Sciatic nerve (tissue), 2 donors: ENCODE results near the gene SIGLEC11. TPM values are rescaled to one million over a fixed set of nuclear protein-coding genes. Genes with fewer than 3 reads are reported as not detected.
"Not testable (repeated sequence)": the region's sequence is repeated elsewhere in the genome, so short reads cannot be mapped to it uniquely, and the experiment has no call there.

Experiments
- ATAC-seq: fragments of 200-7000 bp; cut with Tn5 transposase; one replicate; pipeline ENCODE4 v1.9.1; 2020; ENCODE audit warnings: mild to moderate bottlenecking, moderate library complexity
- DNase-seq: peaks from one replicate; pipeline ENCODE4 v3.0.0-alpha.2; 2020; ENCODE audit warnings: low spot score
- intact Hi-C: fragments of 100-400 bp; cut with DNase I; formaldehyde crosslinking; loops from one replicate; pipeline ENCODE4 v1.14.2; 2022
- total RNA-seq: library from RNA; stranded (reverse); fragmentation: NEBNext Ultra II Directional; extraction: Animal tissue kit (Norgen Biotek cat#: 25700); gene quantifications from one replicate; pipeline ENCODE4 v1.2.1, GENCODE V29; 2021
- donor health status: DM: no; HTN: no; CAD: no.
- donor health status: DM: no; HTN: no; CAD: no.

SIGLEC11 gene
- total RNA-seq, 1 donor from 2014 or later: 1.6 TPM

- intact Hi-C loops: no loop called here
- peak; percentile 84 for DNase-seq
- ATAC-seq: peak; percentile 67
These were observed 22.8 kb upstream of the SIGLEC11 start for GRCh38 chr19:49983645-49984229.

DNA sequence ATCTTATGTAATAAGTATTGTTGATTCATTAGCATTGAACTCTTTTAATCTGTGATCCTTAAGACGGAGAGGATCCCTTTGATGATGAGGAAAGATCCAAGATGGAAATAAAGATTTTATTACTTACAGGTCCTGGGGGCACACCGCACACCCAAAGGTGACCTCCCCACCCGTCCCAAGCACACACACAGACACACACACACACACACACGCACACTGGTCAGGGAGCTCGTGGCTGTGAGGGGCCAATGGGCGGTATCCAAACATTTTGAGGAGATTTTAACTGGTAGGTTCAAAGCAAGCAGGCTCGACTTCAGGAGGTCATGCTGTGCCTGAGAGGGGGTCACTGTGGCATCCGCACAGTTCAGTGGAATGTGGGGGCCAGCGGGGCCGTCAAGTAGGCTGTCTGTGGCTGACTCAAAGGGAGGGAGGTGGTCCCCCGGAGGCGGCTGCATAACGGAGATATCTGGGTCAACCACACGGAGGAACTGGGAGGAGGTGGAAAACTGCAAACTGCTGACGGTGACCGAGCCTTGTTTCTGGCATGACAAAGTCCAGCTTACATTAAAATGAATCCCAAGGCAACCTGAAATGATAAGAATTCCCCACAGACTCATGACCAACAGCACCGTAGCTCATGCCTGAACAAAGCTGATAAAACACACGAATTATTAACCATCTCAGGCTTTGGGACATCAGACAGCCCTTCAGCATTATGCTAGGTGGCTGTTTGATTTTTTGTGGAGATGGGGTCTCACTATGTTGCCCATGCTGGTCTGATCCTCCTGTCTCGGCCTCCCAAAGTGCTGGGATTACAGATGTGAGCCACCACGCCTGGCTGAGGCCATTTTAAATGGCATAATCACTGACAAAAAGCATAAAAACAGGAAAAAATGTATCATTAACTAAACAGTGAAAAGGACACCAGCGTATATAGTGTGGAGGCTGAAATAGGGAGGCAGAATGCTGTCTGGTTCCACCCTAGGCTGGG, 20.9 kb upstream of the SIGLEC11 start:
- intact Hi-C loops: no loop called here
- ATAC-seq: no peak
- no peak for DNase-seq

- DNase-seq: no peak
- intact Hi-C loops: no loop called here
- ATAC-seq: no peak
These were observed 17.4 kb upstream of the SIGLEC11 start for GRCh38 chr19:49978324-49978723.

DNA sequence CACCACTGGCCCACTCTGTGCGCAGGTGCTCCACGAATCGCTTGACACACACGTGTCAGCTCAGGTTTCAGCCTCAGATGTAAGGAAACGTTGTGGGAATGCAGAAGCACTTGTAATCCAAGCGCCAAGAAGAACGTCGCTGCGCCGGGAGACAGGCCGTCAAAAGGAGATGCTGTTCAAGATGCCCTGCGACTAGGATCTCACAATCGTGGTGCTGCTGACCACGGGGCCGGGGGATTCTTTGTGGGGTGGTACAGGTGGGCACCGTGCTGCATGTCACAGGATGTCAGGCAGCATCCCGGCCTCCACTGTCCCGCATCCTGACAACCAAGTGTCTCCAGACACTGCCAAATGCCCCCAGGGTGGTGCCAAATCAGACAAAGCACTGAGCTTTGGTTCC, 16.9 kb upstream of the SIGLEC11 start:
- intact Hi-C loops: no loop called here
- no peak for ATAC-seq

GRCh38 chr19:49977076-49977475, 16.1 kb upstream of the SIGLEC11 start:
- intact Hi-C loops: no loop called here
- DNase-seq (no peak), ATAC-seq (no peak)

More for the DNA sequence above, 16.9 kb upstream of the SIGLEC11 start:
- no peak for DNase-seq

DNA sequence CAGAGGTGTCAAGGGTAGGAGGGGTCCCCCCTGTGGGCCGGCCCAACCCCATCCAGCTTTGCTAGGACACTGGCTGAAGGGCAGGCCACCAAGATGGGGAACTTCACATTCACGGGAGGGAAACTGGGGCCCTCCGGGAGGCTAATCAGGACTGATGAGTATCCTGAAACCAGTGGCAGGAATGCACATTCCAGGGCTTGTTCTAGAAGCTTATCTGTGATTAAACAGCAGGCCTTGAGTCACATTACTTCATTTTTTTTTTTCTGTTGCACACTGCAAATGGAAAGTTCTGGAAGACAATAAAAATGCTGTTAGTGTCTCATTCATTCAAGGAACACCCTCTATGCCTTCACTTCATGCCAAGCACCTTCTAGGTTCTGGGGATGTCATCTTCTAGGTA, 15.5 kb upstream of the SIGLEC11 start:
- intact Hi-C loops: no loop called here
- DNase-seq: no peak
- ATAC-seq: no peak

DNA sequence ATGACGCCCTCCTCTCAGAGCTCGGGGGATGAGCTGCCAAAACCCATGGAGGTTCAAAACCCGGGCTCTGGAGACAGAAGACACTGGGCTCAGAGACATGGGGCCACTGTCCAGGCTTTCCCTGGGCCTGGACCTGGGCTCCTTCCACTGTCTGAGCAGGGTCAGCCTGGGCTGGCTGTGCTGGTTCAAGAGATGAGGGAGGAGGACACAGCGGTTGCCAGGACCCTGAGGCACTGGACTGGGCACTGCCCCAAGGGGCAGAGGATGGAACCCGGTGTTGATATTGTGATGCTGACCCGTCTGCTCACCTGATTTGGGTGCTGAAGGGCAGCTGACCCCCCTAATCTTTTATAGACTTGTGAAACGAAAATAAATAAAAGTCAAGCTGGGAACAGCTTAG, 14.1 kb upstream of the SIGLEC11 start:
- intact Hi-C loops: no loop called here
- DNase-seq (no peak), ATAC-seq (no peak)

GRCh38 chr19:49973987-49974386, 13.0 kb upstream of the SIGLEC11 start:
- intact Hi-C loops: no loop called here
- ATAC-seq: no peak
- no peak for DNase-seq

DNA sequence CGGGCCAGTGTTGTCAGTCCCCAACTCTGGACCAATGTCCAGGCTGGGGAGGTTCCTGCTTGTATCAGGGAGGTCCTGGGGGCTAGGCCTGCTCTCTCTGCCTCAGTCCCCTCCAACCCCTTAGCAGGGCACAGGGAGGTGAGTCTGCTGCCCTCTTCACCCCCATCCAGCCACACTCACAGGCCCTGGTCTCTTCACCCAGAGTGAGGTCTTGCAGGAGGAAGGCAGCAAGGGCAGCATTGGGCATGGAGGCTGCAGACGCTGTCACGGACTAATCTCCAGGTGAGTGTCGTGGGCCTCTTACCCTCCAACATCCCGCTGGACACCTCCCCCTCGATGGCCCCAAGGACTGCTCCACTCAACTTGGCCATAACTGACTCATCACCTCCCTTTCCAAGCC, 11.9 kb upstream of the SIGLEC11 start:
- no peak for DNase-seq
- intact Hi-C loops: no loop called here
- no peak for ATAC-seq

DNA sequence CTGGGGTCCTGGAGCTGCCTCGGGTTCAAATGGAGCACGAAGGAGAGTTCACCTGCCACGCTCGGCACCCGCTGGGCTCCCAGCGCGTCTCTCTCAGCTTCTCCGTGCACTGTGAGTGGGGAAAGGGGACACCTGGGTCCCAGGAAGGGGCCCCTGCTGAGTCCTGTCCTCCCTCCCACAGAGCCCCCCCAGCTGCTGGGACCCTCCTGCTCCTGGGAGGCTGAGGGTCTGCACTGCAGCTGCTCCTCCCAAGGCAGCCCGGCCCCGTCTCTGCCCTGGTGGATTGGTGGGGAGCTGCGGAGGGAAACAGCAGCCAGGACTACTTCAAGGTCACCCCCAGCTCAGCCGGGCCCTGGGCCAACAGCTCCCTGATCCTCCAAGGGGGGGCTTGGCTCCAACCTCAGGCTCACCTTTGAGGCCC, 11.0 kb upstream of the SIGLEC11 start:
- ATAC-seq (no peak), DNase-seq (no peak)
- intact Hi-C loops: no loop called here

GRCh38 chr19:49969355-49969754, 8.4 kb upstream of the SIGLEC11 start:
- intact Hi-C loops, DNase-seq: not testable (repeated sequence)
- peak; percentile 69 for ATAC-seq

DNA sequence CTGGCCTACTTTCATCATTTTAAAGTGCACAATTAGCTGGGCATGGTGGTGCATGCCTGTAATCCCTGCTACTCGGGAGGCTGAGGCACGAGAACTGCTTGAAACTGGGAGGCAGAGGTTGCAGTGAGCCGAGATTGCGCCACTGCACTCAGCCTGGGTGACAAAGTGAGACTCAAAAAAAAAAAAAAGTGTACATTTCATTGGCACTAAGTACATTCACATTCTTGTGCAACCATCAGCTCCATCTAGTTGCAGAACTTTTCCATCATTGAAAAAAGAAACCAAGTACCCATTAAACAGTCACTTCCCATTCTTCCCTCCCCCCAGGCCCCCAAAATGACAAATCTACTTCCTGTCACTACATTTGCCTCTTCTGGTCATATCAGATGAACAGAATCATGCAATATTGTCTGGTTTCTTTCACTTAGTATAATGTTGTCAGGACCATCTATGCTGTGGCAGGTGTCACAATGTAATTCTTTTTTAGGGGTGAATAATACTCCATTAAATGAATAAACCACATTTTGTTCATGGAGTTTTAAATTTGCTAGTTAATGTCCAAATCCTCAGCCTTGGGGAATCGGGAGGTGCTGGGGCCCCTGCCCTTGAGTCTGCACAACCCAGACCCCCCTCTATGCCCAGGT, 7.4 kb upstream of the SIGLEC11 start:
- intact Hi-C loops: no loop called here
- no peak for ATAC-seq
- DNase-seq: no peak

DNA sequence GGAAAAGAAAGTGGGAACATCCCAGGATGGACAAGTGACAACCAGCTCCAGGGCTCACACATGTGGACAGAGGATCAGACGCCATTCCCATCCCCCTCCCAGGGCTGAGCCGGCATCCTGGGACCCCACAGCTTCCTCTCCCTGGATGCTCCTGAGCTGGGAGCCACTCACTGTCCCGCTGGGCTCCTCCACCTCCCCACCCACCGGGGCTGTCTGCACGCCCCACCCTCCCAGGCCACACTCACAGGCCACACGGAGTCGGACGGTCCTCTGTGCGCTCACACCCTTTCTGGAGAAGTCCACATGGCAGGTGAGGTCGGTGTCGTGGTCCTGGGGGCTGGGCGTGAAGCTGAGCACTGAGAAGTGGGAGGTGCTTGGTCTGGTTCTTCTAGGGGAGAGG, 1.1 kb downstream of the SIGLEC11 start:
- DNase-seq, ATAC-seq, intact Hi-C loops: not testable (repeated sequence)

DNA sequence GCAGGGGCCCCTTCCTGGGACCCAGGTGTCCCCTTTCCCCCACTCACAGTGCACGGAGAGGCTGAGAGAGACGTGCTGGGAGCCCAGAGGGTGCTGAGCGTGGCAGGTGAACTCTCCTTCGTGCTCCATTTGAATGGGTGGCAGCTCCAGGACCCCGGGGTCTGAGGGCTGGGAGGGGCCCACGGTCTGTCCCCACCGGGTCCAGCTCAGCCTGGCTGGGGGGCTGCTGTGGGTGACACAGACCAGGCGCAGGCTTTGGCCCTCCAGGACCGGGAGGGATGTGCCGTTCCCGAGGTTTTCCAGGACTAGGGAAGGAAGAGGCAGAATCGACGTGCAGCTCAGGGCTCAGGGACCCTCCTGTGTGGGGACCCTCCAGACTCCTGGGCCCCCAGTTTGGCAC, 2.4 kb downstream of the SIGLEC11 start:
- intact Hi-C loops, ATAC-seq, DNase-seq: not testable (repeated sequence)

DNA sequence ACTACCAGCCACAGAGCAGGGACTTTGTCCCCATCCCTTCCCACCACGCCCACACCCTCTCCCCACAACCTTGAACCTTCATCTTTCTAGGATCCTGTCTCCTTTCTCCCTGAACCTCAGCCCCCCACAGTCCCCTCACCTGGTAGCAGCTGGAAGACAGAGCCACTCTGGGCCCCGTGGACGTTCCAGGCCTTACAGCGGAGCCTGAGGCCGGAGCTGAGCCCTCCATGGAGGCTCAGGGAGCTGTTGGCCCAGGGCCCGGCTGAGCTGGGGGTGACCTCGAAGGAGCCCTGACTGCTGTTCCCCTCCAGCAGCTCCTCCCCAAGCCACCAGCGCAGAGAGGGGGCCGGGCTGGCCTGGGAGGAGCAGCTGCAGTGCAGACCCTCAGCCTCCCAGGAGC, 2.8 kb downstream of the SIGLEC11 start:
- DNase-seq, intact Hi-C loops, ATAC-seq: not testable (repeated sequence)

GRCh38 chr19:49957262-49957915, 3.6 kb downstream of the SIGLEC11 start:
- no peak for ATAC-seq
- DNase-seq: no peak
- intact Hi-C loops: no loop called here

DNA sequence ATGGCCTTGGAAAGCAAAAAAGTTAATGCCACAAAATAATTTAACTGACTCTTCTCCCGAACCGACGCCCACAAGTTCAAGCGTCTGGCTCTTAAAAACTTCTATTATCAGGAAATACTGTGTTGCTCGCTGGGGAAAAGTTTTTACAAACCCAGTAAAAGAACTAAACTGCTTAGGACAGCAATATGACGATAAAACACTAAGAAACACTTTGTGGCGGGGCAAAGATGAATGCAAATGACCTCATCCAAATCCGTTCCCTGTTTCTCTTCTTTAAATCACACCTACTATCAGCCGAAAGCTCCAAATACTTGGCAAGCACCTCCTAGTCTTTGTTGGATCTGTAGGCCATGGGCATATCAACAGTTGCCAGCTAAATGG, 4.9 kb downstream of the SIGLEC11 start:
- DNase-seq (no peak), ATAC-seq (no peak)
- intact Hi-C loops: no loop called here

GRCh38 chr19:49954933-49955332, 6.0 kb downstream of the SIGLEC11 start:
- intact Hi-C loops: no loop called here
- DNase-seq (no peak), ATAC-seq (peak; percentile 36)

DNA sequence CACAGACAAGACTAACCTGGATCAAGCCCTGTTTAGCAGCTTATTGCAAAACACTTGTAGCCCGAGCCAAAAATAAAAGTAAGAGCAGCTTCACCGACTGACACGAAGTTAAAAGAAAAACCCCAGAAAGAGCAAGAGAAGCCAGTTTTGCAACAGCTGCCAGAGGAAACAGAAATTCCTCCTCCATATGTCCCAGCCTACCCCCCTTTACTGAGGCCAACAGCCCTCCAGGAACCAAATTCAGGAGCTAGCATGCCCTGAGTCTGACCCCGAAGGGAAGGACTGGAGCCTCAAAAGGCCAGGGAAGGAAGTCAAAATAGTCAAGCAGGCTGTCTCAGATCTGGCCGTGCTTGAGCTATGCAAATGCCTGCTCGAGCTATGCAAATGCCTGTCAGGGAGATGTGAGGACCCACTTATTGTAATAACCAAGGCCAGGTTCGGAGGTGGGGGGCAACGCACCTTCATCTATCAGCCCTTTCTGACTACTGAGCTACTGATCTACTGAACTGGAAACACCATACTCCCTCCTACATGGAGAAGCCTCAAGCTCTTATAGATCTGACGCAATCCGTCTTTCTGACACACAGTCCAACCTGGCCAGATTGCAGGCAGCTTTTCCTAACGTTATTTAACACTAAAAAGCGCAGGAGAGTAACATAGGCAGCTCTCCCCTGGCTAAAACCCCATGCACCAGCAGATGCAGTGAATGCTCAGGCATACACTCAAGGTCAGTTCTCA, 6.7 kb downstream of the SIGLEC11 start:
- peak; percentile 48 for ATAC-seq
- intact Hi-C loops: no loop called here
- no peak for DNase-seq
